HG03469 (cell line): ENCODE results near the gene LIMS2.

Experiments
- ATAC-seq: cut with Tn5 transposase; IDR thresholded peaks from one replicate; pipeline ENCODE4 v1.9.1; 2021; ENCODE audit warnings: mild to moderate bottlenecking, moderate library complexity, moderate number of reproducible peaks; ENCODE audit not compliant: unreplicated experiment

The LIMS2 gene

DNA sequence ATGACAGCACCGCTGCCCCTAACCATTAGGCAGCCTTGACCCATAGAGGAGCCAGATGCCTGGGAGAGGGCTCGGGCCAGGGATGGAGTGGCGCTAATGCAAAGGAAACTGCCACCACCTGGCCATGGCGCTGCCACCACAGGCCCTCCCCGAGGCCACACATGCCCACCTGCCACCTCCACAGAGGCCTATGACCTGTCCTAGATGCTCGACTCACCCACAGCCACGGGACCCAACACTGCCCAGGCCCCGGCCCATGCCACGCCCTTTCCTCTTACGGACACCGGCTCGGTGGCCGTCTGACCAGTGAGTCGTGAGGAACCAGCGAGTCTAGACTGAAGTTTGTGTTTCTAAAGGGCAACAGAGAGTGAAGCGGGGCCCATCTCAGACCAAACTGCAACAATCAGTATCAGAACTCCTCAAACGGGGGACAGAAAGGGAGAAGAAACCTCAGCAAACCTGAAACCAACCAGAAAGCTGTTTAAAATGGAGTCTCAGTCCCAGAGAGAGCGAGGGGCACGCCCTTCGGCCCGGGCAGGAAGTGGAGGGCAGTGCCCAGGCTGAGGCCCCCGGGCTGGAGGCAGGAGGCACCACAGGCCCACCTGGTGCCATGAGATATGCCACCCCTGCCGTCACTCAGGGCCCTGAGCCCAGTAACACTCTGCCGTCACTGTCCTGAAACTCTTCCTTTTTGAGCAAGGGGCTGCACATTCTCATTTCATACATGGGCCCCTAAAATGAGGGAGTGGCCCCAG is 28.7 kb downstream of the LIMS2 start:
- ATAC-seq, result no peak

GRCh38 chr2:127645395-127646291 is 29.7 kb downstream of the LIMS2 start, which contains the start of gene GPR17:
GPR17 (plus strand) TSS chr2:127646153; CDS start chr2:127650736, 4,583 bp downstream.
- no peak for ATAC-seq

GRCh38 chr2:127645026-127645394 is 30.3 kb downstream of the LIMS2 start:
- no peak for ATAC-seq

GRCh38 chr2:127644066-127645025 is 31.0 kb downstream of the LIMS2 start:
- no peak for ATAC-seq

DNA sequence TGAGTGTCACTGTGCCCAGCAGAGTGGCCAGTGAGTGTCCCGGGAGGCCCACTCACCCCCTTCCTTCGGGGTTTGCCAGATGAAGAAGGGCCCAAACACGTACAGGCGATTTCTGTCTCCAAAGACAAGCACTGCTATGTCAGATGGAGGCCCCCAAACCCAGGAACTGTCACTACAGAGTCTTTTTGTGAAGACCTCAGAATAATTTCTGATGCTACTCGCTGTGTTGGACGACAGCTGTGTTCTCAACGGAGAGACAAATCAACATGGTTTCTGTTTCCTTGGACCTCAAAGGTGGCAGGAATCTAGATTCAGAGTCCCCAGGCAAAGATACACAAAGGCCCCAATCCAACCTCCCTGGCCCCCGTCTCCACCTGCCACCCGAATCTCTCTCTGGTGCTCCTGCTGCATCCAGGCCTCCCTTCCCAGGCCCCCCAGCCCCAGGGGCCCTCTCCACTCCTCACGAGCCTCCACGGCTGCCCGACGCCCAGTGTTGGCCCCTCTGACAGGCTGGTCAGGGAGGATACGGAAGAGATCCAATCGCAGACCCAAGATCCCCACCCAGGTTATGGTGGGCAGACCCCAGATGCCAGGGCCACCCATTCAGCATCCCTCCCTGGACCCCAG is 31.8 kb downstream of the LIMS2 start:
- ATAC-seq, result no peak

DNA sequence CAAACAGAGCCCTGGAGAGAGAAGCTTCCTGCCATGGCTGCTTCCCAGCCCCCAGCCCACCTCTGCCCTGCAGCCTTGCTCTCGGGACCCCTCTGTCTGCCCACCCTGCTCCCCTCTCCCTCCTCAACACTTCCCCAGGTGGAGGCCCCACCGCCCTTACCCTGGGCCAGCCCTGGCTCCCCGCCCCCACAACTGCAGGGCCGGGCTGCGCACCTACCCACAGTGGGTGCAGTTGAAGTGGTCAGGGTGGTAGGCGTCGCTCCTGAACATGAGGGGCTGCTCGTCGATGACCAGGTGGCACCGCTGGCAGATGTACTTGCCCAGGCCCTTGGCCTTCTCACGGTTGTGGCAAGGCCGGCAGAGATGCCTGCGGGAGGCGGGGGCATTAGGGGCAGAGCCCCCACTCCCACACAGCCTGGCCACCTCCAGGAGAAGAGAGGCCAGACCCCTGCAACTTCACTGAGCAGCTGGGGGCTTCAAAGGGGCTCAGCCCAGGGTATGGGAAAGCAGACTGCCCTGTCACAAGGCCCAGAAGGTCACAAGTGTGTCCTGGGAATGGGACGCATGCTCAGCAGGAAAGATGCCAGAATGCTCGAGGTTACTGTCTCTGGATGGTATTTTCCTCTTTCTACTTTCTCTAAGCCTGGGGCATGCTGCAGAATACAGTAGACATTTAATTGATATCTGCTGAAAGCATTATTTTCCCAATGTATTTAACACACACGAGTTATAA is 32.5 kb downstream of the LIMS2 start:
- no peak for ATAC-seq

- no peak for ATAC-seq
Measured at GRCh38 chr2:127641846-127642507, 33.4 kb downstream of the LIMS2 start.

DNA sequence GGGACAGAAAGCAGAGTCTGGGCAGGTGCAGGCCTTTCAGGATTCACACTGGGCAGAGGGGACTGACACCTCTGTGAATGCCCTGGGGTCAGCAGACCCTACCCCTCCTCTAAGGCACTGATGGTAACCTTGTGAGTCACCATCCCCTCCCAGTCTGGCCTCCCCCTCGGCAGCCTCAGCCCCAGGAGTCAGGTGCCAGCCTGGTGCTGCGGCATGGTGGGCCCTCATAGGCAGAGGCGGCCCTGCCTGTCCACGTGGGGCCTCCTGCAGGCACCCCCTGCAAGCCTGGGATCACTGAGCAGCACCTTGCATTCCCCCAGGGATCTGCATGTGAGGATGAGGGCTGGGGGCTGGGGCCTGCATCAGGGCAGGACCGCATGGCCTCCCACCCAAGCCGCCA is 34.2 kb downstream of the LIMS2 start:
- ATAC-seq, result no peak

GRCh38 chr2:127640082-127641072 is 35.0 kb downstream of the LIMS2 start:
- no peak for ATAC-seq

GRCh38 chr2:127639111-127639474 is 36.2 kb downstream of the LIMS2 start:
- ATAC-seq, result no peak

GRCh38 chr2:127638361-127639110 is 36.8 kb downstream of the LIMS2 start:
- ATAC-seq, result no peak

- no peak for ATAC-seq
Measured at GRCh38 chr2:127637725-127638252, 37.5 kb downstream of the LIMS2 start.

GRCh38 chr2:127637236-127637630 is 38.1 kb downstream of the LIMS2 start:
- ATAC-seq, result no peak

GRCh38 chr2:127636248-127637235 is 38.8 kb downstream of the LIMS2 start:
- ATAC-seq, result no peak

DNA sequence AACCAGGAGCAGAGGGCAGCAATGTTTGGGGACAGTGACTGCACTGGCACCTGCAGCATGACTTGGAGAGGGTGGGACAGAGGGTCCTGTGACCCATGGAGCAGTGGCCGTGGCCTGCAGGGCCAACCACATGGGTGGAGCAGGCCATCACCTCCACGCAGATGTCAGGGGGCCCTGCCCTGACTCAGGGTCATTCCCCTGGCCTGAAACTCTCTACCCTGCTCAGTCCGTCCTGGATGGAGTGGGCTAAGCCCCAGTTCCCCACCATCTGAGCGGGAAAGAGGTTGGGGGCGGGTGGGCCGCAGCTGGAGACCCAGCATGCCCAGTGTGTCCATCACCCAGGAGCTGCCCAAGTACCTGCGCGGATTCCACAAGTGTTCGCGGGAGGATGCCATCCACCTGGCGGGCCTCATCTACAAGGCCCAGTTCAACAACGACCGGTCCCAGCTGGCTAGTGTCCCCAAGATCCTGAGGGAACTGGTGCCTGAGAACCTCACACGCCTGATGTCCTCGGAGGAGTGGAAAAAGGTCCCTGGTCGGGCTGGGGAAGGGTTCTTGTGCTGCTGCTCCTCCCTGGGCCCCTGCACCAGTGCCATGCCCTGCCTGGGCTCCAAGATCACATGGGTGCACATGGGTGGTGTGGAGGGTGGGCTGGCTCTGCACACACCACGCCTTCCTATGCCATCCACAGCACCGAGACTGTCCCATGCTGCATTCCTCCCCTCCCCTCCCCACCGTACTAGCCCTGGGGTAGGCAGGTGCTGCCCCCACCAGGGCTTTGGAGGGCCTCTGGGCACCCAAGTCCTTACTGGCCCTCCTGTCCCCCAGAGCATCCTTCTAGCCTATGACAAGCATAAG is 39.7 kb downstream of the LIMS2 start:
- no peak for ATAC-seq
